ENCODE measurements around the gene CD6.

The CD6 gene

DNA sequence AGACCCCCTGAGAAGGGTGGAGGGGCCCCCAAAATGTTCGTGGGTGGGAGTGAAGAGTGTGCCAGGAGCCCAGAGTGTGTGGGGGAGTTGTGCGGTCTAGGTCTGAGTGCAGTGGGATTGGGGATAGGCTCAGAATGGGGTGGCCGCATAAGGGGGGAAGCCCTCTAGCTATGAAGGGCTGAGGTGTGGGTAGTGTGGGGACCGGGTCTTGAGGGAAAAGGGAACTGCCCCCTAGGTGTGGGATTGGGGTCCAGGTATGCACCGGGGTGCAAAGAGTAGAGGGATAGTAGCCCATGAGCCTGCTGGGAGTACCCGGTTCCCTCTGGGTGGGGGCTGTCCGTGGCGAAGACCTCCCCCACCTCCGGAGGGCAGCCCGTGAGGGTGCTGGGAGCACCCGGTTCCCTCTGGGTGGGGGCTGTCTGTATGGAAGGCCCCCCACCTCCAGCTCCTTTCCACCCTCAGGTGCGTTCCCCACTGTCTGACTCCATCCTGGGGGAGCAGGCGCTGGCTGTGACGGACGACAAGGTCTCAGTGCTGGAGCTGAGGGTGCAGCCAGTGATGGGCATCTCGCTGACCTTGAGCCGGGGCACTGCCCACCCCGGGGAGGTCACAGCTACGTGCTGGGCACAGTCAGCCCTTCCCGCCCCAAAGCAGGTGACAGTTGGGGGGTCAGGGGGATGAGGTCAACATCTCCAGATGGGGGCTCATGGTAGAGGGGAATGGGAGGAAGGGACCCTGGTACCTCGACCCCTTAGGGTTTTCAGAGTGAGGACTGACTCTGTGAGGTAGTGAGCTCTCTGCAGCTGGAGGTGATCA, 36.5 kb upstream of the CD6 start:
- TF ChIP-seq, protein P1, sequence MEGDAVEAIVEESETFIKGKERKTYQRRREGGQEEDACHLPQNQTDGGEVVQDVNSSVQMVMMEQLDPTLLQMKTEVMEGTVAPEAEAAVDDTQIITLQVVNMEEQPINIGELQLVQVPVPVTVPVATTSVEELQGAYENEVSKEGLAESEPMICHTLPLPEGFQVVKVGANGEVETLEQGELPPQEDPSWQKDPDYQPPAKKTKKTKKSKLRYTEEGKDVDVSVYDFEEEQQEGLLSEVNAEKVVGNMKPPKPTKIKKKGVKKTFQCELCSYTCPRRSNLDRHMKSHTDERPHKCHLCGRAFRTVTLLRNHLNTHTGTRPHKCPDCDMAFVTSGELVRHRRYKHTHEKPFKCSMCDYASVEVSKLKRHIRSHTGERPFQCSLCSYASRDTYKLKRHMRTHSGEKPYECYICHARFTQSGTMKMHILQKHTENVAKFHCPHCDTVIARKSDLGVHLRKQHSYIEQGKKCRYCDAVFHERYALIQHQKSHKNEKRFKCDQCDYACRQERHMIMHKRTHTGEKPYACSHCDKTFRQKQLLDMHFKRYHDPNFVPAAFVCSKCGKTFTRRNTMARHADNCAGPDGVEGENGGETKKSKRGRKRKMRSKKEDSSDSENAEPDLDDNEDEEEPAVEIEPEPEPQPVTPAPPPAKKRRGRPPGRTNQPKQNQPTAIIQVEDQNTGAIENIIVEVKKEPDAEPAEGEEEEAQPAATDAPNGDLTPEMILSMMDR (IDR thresholded peaks at IDR 0.05; ENCODE audit: borderline replicate concordance, control extremely low read depth, extremely low read depth, insufficient read depth, missing control alignments): no peak
- in situ Hi-C loops (cut with MboI; ENCODE audit: low sequenced_read_pairs, unreplicated experiment): no loop called here
- DNase-seq (ENCODE audit: low spot score): peak; percentile 42

- peak; percentile 45 for DNase-seq (ENCODE audit: low spot score)
- in situ Hi-C loops (cut with MboI; ENCODE audit: low sequenced_read_pairs, unreplicated experiment): no loop called here
- TF ChIP-seq, protein P1 (IDR thresholded peaks at IDR 0.05; ENCODE audit: borderline replicate concordance, control extremely low read depth, extremely low read depth, insufficient read depth, missing control alignments): no peak
Measured at GRCh38 chr11:60935676-60936442, 35.6 kb upstream of the CD6 start.

GRCh38 chr11:60936467-60937143, 34.9 kb upstream of the CD6 start:
- in situ Hi-C loops (cut with MboI; ENCODE audit: low sequenced_read_pairs, unreplicated experiment): no loop called here
- peak; percentile 32 for DNase-seq (ENCODE audit: low spot score)

GRCh38 chr11:60937144-60937527, 34.3 kb upstream of the CD6 start:
- DNase-seq (ENCODE audit: low spot score): no peak
- in situ Hi-C loops (cut with MboI; ENCODE audit: low sequenced_read_pairs, unreplicated experiment): no loop called here
- TF ChIP-seq, protein P1 (IDR thresholded peaks at IDR 0.05; ENCODE audit: borderline replicate concordance, control extremely low read depth, extremely low read depth, insufficient read depth, missing control alignments): no peak

More at GRCh38 chr11:60936467-60937143, 34.9 kb upstream of the CD6 start:
- TF ChIP-seq, protein P1 (IDR thresholded peaks at IDR 0.05; ENCODE audit: borderline replicate concordance, control extremely low read depth, extremely low read depth, insufficient read depth, missing control alignments): no peak

- no peak for DNase-seq (ENCODE audit: low spot score)
- TF ChIP-seq, protein P1 (IDR thresholded peaks at IDR 0.05; ENCODE audit: borderline replicate concordance, control extremely low read depth, extremely low read depth, insufficient read depth, missing control alignments): no peak
- in situ Hi-C loops (cut with MboI; ENCODE audit: low sequenced_read_pairs, unreplicated experiment): no loop called here
Measured at GRCh38 chr11:60937811-60938210, 33.7 kb upstream of the CD6 start.

DNA sequence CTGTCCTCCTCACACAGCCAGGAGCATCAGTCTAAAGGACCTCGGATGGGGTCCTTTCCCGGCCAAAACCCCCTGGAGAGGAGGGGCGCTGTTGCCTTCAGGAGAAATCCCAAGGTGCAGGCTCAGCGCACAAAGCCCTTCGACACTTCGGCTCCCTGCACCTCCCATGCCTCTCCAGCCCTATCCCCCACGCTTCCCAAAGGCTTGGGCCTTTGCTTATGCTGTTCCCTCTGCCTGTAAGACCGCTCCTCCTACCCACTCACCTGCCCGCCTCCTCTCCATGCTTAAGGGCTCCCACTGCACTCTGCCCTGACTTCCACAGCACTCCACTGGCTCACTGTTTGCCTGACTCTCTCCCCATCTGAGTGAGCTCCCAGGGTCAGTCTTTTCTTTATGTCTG, 33.0 kb upstream of the CD6 start:
- in situ Hi-C loops (cut with MboI; ENCODE audit: low sequenced_read_pairs, unreplicated experiment): no loop called here
- TF ChIP-seq, protein P1 (IDR thresholded peaks at IDR 0.05; ENCODE audit: borderline replicate concordance, control extremely low read depth, extremely low read depth, insufficient read depth, missing control alignments): no peak
- no peak for DNase-seq (ENCODE audit: low spot score)
